NCI-H1092 treated with DMSO at 0.1 percent for 48 hours (cell line): ENCODE measurements around the gene C12orf43.

ENCODE experiments used
- DNase-seq: peaks from one replicate; lab custom pipeline; 2025; lab: John Stamatoyannopoulos, UW

C12orf43 gene

DNA sequence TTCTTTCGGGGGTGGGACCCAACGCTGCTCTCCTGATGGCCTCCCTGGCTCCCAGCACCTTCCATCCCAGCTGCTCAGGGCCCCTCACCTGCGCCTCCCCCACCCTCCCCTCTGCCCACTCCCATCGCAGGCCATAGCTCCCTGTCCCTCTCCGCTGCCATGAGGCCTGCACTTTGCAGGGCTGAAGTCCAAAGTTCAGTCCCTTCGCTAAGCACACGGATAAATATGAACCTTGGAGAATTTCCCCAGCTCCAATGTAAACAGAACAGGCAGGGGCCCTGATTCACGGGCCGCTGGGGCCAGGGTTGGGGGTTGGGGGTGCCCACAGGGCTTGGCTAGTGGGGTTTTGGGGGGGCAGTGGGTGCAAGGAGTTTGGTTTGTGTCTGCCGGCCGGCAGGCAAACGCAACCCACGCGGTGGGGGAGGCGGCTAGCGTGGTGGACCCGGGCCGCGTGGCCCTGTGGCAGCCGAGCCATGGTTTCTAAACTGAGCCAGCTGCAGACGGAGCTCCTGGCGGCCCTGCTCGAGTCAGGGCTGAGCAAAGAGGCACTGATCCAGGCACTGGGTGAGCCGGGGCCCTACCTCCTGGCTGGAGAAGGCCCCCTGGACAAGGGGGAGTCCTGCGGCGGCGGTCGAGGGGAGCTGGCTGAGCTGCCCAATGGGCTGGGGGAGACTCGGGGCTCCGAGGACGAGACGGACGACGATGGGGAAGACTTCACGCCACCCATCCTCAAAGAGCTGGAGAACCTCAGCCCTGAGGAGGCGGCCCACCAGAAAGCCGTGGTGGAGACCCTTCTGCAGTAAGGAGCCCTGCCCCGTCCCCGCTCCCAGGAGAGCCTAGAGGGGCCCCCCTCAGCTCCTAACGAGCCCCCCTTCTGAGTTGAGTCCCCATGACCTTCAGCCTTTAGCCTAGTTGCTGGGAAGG, 37.7 kb downstream of the C12orf43 start, which contains the start of gene HNF1A:
HNF1A (plus strand) TSS at position 248 of the 924 bp plus-strand sequence; CDS start at position 474, 226 bp downstream.
- DNase-seq, result no peak

DNA sequence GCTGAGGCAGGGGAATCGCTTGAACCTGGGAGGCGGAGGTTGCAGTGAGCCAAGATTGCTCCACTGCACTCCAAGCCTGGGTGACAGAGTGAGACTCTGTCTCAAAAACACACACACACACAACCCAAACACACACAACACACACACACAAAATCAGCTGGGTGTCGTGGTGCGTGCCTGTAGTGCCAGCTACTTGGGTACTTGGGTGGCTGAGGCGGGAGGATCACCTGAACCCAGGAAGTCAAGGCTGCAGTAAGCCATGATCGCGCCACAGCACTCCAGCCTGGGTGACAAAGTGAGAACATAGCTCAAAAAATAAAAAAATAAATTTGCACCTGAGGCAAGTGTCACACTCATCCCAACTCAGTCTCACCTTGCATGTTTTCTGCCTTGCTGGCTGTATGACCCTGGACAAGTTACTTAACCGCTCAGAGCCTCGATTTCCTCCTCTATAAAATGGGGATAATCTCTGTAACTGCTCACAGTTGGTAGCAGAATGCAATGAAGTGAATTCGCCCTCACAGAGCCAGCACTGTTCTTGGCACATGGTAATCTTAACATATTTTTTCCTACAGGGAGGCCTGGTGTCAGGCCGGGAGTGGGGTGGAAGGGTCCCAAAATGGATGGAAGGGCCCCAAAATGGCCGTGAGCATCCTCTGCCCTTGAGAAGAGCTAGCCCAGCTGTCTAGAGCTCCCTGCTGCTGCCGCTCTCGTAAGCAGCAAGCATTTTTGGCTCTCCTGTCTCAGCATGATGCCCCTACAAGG, 38.6 kb downstream of the C12orf43 start:
- DNase-seq, result no peak

DNA sequence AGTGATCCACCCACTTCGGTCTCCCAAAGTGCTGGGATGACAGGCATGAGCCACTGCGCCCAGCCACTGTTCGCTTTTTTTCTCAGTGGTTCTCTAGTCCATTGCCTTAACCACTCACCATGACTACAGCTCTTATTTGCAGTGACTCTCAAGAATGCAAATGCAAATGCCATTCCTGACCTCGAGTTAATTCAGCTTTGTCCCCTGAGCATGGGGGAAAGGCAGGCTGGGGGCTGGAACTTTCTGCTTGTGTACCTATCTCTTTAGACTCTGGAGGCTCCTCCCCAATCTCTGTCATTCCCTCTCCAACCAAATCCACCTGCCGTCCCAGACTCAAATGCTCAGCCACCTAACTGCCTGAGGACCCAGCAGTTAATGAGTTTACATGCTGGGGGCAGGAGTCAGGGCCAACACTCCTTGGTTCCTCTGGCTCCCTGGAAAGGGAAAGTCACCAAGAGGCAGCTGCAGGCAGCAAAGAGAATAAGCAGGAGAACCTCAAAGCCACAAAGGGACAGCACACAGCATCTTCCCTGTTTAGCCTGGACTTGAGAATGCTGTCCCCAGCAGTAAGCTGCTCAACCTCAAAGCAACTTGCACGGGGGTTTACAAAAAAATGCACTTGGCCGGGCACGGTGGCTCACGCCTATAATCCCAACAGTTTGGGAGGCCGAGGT, 43.3 kb downstream of the C12orf43 start:
- no peak for DNase-seq

DNA sequence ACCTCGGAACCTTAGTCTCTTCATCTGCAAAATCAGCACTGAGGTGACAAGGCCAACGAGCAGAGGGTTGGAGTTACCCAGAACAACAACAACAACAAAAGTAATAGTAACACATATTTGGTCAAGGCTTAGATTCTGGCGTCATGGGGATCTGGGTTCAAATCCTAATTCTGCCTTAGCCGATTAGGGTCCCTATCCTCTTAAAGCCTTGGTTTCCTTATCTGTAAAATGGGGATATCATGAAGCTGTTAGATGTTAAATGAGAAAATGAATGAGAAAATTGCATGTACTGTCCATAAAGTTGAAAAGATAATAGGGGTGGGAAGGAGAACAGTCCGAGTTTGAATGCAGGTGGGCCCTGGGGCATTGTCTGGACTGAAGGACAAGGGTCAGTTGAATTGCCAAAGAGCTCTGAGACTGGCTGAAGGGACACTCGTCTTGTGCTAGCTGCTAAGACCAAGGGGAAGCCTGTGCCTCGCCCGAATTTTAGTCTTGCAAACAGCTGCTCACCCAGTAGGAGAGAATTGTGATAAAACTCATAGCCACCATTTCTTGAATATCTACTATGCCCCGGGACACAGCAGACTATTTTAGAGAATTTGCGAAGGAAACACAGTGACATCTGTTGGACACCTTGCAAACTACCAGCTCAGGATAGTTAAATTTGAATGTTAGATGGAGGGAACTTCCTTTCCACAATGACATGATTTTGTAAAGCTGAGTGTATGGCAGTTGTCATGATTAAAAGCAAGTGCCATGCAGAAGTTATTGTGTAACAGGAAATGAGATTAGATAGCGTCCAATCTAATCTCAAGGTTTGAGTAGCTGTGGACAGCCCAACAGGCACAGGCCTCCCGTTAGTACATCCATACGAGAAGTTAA, 44.7 kb downstream of the C12orf43 start:
- no peak for DNase-seq

DNA sequence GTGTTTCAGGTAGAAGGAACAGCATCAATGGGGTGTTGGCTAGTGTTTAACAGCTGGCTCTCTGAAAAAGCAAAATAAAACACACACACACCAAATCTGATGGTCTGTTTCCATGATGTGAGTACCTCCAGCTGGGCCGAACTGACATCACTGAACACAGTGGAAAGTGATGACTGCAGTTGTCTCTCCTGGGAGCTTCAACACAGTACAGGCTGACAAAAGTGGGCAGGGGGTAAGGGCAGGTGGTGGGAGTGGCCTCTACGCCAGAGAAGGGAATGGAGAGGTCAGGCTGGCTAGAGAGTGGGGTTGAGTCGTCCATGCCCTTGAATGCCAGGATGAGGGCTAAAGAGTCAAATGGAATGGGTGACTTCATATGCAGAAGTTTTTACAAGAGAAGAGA, 46.0 kb downstream of the C12orf43 start:
- DNase-seq, result no peak

DNA sequence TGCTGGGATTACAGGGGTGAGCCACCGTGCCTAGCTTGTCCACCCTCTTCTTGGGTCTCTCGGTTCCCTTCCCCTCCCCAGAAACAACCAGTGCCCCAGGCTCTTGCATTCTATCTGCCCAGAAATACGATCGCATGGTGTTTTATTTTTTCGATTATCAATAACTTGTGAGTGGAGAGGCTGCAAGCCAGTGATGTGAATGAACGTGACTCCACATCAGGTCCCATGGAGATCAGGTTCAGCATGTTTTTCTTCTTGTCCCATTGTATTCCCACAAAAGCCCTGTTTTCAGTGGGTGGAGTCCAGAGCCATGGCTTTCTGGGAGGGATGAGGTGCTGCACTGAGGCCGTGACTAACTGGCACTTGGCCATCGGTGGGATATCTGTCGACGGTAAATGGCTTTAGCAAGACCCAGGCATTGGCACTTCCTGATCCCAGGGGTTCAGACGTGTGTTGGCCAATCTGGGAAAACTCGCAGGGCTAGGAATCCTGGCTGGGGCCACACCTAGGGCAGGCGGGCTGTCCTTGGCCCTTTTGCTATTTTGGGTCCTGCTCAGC, 50.7 kb downstream of the C12orf43 start:
- DNase-seq, result no peak

DNA sequence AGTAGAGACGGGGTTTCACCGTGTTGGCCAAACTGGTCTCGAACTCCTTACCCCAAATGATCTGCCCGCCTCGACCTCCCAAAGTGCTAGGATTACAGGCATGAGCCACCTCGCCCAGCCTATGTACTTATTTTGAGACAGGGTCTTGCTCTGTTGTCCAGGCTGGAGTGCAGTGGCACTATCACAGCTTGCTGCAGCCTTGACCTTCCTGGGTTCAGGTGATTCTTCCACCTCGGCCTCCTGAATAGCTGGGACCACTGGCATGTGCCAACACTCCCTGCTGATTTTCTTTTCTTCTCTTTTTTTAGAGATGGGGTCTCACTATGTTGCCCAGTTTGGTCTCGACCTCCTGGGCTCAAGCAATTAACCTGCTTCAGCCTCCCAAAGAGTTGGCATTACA, 52.0 kb downstream of the C12orf43 start:
- DNase-seq, result no peak

DNA sequence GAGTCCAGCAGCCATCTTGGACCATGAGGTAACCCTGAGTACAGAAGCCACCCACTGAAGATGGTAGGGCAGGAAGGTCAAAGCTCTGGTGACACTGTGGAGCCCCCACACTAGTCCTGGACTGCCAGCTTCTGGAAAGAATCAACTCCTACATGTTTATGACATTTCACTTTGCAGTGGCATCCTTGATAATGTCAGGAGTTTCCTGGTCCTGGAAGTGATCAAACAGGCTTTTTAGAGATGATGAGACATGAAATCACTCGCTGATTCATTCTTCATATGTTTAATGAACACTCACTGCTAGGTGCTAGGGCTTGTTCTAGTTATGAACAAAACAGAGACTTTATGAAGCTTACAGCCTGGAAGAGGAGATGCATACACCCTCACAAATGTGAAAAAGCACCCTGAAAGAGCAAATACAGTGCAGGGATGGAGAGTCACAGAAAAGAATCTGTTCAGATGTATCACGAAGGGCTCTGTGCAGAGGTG, 53.7 kb downstream of the C12orf43 start:
- DNase-seq, result no peak

DNA sequence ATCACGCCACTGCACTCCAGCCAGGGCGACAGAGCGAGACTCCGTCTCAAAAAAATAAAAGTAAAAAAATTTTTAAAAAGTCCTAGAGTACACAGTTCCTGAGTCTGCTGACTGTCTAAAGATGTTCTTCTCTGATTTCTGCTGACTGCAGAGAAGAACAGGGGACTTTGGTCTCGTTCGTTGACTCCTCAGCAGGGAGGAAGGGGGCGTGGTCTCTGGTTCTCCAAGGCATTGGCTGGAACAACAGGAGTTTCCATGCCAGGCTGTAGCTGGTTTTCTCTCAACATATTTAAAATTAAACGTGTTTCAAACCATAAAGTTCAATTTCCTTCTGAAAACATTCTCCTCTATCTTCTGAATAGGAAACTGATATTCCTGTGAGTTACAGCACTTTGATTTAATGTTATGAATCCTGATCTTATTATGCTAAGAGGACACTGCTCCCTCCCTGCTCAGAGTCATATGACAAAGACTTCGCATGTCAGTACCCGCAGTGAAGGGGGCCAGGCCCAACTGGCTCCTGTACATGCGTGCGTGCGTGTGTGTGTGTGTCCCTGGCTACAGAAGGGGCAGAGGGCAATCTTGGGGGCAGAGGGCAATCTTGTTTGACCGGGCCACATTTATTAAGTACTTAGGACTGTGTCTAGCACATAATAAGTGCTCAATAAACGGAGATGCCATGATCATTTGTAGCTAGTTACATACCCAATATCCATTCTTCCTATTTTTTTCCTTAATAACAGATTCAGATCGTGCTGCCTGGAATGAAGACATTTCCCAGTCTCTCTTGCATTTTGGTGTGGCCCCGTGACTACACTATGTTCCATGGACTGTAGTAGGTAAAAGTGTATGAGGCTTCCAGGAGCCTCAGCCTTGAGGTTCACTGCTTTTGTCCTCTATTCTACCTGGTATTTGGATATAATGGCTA, 54.4 kb downstream of the C12orf43 start:
- no peak for DNase-seq

DNA sequence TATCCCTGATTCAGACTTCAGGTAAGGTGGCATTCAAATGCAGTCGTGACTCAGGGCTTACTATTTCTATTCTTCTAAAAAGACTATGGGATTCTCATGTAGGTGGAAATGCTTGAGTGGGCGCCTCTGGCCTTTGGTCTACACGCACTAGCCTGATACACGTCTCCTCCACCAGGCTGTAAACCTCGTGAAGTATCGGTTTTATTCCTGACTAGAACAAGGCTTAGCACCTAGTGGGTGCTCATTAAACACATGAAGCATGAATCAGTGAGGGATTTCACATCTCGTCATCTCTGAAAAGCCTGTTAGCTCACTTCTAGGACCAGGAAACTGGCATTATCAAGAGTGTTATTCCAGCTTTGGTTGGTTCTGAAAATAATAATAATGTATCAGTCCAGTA, 55.6 kb downstream of the C12orf43 start:
- no peak for DNase-seq

DNA sequence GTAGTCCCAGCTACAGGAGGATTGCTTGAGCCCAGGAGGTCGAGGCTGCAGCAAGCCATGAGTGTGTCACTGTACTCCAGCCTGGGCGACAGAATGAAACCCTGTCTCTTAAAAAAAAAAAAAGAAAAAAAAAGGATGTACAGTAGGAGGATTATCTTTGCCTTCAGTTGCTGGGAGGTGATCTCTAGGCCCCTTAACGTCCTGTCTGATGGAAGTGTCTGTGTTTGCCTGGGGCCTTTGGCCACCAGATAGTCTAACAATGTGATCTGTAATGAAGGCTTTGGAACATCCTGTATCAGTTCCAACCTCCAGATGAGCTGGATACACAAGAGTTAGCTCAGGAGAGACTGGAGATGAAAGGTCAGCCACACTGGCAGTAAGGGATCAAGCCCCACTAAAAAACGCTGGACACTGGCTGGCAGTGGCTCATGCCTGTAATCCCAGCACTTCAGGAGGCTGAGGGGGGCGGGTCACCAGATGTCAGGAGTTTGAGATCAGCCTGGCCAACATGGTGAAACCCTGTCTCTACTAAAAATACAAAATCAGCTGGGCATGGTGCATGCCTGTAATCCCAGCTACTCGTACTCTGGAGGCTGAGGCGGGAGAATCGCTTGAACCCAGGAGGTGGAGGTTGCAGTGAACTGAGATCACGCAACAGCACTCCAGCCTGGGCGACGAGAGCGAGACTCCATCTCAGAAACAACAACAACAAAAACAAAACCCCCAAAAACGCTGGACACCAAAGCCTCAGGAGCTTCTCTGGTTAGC, 57.0 kb downstream of the C12orf43 start:
- no peak for DNase-seq

DNA sequence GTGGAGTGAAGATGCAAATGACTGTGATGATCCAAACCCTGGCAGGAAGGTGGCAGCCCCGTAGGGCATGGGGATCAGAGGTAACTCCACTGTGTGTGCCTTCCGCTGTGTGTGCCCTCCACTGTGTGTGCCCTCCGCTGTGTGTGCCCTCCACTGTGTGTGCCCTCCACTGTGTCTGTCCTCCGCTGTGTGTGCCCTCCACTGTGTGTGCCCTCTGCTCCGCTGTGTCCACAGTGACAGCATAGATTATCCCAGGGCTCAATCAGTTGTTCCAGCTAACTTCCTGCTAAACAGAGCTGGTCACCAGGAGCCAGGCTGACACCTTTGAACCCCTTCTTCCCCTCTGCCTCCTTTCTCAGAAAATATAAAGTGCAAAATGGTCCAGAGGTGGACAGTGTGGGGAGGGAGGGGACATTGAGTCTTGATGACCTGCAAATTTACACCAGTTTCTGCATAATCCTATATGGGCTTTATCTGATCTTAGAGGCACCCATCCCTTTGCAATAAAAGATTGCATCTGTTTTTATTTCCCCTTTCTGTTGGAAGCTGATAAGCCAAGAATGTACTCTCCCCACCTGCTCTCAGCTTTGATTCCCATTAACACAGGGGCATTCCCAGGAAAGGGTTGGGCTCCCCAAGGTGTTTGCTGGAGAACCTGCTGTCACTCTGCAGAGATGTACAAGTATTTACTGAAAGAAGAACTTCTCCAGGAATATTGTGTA, 59.5 kb downstream of the C12orf43 start:
- no peak for DNase-seq

DNA sequence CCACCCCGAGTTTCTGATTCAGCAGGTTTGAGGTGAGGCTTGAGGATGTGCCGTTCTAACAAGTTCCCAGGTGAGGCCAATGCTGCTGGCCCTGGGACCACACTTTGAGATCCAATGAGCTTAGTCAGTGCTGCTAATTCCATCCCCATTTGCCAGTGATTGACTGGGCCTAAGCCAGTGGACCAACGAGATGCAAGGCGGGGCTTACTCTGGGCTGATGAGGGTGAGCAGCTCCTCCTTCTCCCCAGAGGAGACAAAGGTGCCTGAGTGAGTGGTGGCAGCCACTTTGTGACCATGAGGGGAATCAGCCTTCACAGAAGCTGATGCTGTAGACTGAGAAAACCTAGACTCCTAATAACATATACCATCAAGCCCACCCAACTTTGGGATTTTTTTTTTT, 61.1 kb downstream of the C12orf43 start:
- no peak for DNase-seq

DNA sequence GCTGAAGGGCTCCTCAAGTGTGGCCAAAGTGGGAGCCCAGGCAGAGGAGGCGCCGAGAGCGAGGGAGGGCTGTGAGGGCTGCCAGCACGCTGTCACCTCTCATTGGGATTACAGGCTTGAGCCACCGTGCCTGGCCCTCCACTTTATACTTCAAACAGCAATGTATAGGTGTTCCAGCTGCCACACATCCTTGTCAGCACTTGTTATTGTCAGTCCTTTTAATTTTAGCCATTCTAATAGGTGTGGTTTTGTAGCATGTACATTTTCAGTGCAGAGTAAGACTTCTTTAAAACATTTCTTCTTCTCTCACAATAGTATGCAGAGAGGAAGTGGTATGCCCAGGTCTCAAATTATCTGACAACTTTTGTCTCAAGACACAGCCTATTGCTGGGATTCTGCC, 65.5 kb downstream of the C12orf43 start:
- no peak for DNase-seq
